Measurements from ENCODE around the gene TXNRD2. TPM values are rescaled to one million over a fixed set of nuclear protein-coding genes. Genes with fewer than 3 reads are reported as not detected.
"Not testable (repeated sequence)": the region's sequence is repeated elsewhere in the genome, so short reads cannot be mapped to it uniquely, and the experiment has no call there.

The TXNRD2 gene
- total RNA-seq, 1 donor from 2014 or later: 47.5 TPM

DNA sequence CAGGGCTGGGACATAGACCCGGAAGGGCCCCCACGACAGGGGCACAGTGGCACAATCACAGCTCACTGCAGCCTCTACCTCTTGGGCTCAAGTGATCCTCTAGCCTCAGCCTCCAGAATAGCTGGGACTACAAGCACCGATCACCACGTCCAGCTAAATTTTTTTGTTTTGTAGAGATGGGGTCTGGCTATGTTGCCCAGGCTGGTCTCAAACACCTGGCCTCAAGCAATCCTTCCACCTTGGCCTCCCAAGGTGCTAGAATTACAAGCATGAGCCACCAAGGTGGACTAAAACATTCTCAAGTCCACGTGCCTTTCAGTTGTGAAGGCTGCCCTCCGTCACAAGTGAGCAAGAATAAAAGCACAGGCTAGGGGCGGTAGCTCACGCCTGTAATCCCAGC lies 10.1 kb downstream of the TXNRD2 start:
- intact Hi-C loops (cut with DNase I): no loop called here
- no peak for TF ChIP-seq CTCF (IDR thresholded peaks at IDR 0.05)
- Histone ChIP-seq H3K36me3 (peaks cover 14% of the 10 kb centered on the region), H3K4me1 (peaks cover 14% of the 10 kb centered on the region), H3K9me3 (no peaks in the 10 kb centered on the region), H3K4me3 (no peak overlapping the region), H3K27me3 (ENCODE audit: low read depth) (no peaks in the 10 kb centered on the region), H3K27ac (no peak overlapping the region)
- ATAC-seq: no peak
- peak; percentile 6 for DNase-seq

GRCh38 chr22:19930551-19931486 lies 10.8 kb downstream of the TXNRD2 start:
- intact Hi-C loops (cut with DNase I): no loop called here
- H3K27ac ChIP-seq: no peak overlapping the region
- DNase-seq (peak; percentile 32), ATAC-seq (no peak)
- no peaks in the 10 kb centered on the region for H3K9me3 ChIP-seq
- no peak overlapping the region for H3K4me3 ChIP-seq
- no peaks in the 10 kb centered on the region for H3K27me3 ChIP-seq (ENCODE audit: low read depth)
- TF ChIP-seq CTCF (IDR thresholded peaks at IDR 0.05): no peak
- H3K36me3 ChIP-seq: peaks cover 14% of the 10 kb centered on the region
- H3K4me1 ChIP-seq: peaks cover 14% of the 10 kb centered on the region

DNA sequence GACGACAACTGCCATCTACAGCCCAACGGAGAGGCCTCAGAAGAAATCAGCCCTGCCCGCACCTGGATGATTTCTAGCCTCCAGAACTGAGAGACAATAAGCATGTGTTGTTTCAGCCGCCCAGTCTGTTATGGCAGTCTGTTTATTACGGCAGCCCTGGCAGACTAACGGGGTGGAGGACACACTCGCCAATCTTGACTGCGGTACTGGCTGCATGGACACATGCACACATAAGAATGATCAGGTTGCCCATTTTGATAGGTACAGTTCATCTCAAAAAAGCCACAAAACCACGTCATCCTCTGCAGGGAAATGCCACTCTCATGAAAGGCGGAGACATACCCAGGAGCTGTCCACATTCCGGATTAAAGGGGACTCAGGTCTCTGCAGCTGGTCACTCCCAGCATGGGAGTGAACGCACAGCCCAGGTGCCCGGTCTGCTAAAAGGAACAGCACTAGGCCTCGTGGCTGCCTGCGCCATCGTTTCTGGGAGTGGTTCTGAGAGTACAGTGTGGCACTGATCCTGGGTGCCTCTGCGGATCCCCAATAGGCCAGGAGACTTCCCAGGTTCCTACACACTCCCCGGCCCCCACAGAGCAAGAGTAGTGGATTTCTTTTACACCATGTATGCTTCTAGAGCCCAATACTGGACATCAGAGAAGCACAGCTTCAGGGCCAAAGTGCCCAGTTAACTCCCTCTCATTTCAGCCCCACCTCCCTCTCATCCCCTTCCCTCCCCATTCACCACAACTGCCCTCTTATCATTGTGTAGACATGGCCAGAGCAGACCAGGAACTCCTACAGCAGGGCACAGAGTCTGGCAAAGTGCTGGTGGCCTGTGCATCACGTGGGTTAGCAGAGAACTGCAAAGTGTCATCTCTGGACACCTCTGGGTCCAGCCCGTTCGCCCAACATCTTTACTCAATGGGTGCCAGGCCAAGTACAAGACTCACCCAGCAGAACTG lies 11.8 kb downstream of the TXNRD2 start:
- no peaks in the 10 kb centered on the region for H3K27me3 ChIP-seq (ENCODE audit: low read depth)
- no peaks in the 10 kb centered on the region for H3K9me3 ChIP-seq
- no peak overlapping the region for H3K27ac ChIP-seq
- no peak for ATAC-seq
- H3K4me1 ChIP-seq: peaks cover 14% of the 10 kb centered on the region
- no peak for TF ChIP-seq CTCF (IDR thresholded peaks at IDR 0.05)
- H3K4me3 ChIP-seq: no peak overlapping the region
- H3K36me3 ChIP-seq: peaks cover 14% of the 10 kb centered on the region
- intact Hi-C loops (cut with DNase I): no loop called here
- DNase-seq: peak; percentile 39

DNA sequence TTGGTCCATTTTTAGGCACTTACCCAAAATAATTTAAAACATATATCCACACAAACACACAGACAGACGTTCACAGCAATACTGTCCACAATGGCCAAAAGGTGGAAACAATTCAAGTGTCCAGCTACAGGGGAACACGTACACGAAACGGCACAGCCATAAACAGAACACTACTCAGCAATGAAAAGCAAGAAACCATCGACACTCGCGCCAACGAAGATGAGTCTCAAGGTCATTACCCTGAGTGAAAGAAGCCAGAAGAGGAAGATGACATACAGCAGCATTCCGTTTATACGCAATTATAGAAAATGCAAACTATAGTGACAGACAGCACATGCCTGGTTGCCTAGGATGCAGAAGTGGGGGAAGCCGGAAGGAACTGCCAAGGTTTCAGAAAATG lies 13.4 kb downstream of the TXNRD2 start:
- TF ChIP-seq CTCF (IDR thresholded peaks at IDR 0.05): no peak
- Histone ChIP-seq H3K27me3 (ENCODE audit: low read depth) (no peaks in the 10 kb centered on the region), H3K36me3 (peaks cover 14% of the 10 kb centered on the region), H3K4me3 (no peak overlapping the region), H3K27ac (peak overlapping the region; percentile 36), H3K9me3 (no peaks in the 10 kb centered on the region), H3K4me1 (peaks cover 8% of the 10 kb centered on the region)
- peak in 1 of 2 donors; percentile 23 for ATAC-seq
- peak; percentile 8 for DNase-seq
- intact Hi-C loops (cut with DNase I): no loop called here

DNA sequence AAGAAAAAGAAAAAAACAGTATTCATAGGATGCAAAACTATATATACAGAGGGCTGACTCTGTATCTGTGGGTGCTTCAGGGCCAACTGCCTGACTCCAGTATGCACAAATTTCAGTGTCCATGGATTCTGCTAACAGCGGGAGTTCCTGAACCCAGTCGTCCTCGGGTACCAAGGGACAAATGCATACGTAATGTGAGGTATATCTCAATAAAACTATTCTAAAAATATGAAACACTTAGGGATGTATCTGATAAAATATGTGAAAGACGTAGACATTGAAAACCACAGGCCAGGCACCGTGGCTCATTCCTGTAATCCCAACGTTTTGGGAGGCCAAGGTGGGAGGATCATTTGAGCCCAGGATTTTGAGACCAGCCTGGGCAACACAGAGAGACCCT lies 13.9 kb downstream of the TXNRD2 start:
- Histone ChIP-seq H3K27ac (no peak overlapping the region), H3K27me3 (ENCODE audit: low read depth) (no peaks in the 10 kb centered on the region), H3K36me3 (peaks cover 14% of the 10 kb centered on the region), H3K4me1 (peaks cover 3% of the 10 kb centered on the region), H3K4me3 (no peak overlapping the region), H3K9me3 (no peaks in the 10 kb centered on the region)
- intact Hi-C loops (cut with DNase I): no loop called here
- ATAC-seq: no peak
- no peak for TF ChIP-seq CTCF (IDR thresholded peaks at IDR 0.05)
- DNase-seq: peak; percentile 8

- peak; percentile 5 for DNase-seq
- H3K4me1 ChIP-seq; ATAC-seq; intact Hi-C loops (cut with DNase I); H3K9me3 ChIP-seq; H3K27ac ChIP-seq; H3K4me3 ChIP-seq; H3K27me3 ChIP-seq (ENCODE audit: low read depth): not testable (repeated sequence)
- H3K36me3 ChIP-seq: peaks cover 14% of the 10 kb centered on the region
These were observed 15.6 kb downstream of the TXNRD2 start for GRCh38 chr22:19926028-19926427.

Data from lower lobe of right lung (tissue), 2 donors.